DMS 273 treated with DMSO at 0.1 percent for 48 hours (cell line): Measurements from ENCODE around the gene TLR1.
"Not testable (repeated sequence)": the region's sequence is repeated elsewhere in the genome, so short reads cannot be mapped to it uniquely, and the experiment has no call there.

Source experiments
- DNase-seq: peaks from one replicate; lab custom pipeline; 2025; lab: John Stamatoyannopoulos, UW

TLR1 gene

GRCh38 chr4:38774181-38774955, 30.2 kb downstream of the TLR1 start:
- no peak for DNase-seq

DNA sequence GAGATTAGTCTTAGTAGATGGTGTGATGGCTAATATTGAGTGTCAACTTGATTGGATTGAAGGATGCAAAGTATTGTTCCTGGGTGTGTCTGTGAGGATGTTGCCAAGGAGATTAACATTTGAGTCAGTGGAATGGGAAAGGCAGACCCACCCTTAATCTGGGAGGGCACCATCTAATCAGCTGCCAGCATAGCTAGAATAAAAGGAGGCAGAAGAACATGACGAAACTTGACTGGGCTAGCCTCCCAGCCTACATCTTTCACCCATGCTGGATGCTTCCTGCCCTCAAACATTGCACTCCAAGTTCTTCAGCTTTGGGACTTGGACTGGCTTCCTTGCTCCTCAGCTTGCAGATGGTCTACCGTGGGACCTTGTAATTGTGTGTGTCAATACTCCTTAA, 34.3 kb downstream of the TLR1 start:
- DNase-seq: not testable (repeated sequence)

DNA sequence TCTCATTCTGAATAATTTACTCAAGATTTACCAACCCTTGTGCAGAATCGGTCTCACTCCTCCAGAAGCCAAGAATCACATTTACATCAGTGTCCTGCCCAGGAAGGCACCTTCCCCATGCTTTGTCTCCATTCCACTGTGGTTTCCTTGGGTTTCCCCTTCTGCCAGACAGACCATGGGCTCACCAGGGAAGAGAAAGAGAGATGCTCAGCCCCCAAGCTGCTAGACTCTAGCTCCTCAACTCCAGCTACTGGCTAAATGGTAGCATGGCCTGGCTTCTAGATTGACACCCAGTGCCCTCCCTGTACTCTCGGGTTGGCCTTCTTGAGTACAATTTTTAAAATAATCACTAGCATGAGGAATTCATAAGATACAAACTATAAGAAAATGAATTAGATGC, 34.7 kb downstream of the TLR1 start:
- no peak for DNase-seq

DNA sequence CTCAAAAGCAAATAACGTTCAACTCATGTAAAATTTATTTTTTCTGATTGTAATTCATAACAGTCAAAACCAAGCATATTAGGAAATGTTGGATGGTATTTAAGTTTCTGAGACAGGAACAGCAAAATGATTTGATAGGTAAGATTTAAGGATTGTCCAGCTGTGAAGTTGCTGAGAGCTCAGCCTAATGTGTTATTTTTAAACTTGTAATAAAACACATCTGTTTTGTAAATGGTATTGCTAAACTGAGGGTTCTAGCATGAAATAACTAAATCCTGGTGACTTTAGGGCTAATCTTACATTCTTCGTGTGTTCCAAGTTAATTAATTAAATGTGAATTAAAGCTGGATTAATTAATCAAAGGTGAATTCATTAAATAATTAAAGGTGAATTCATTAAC, 35.1 kb downstream of the TLR1 start:
- no peak for DNase-seq

GRCh38 chr4:38768968-38769394, 35.6 kb downstream of the TLR1 start:
- DNase-seq: no peak

- not testable (repeated sequence) for DNase-seq
Observed at GRCh38 chr4:38766940-38767339, 37.7 kb downstream of the TLR1 start.

DNA sequence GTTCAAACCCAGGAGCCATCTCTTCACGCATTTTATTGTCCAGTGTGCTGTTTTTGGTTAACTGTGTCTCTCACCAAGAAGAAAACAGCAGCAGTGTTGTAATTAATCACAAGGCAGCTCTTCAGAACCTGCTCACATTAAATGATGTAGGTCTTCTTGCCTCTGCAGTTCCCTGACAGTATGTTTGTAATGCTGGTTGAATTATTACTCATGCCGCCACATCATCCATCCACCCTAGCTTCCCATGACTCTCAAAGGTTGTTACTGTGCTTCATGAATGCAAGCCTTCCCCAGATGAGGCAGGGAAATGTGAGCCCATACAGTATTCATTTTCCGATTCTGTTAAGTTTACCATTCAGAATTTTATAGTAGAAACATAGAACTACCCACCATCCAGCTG, 39.2 kb downstream of the TLR1 start:
- no peak for DNase-seq

GRCh38 chr4:38764277-38764676, 40.3 kb downstream of the TLR1 start:
- no peak for DNase-seq

DNA sequence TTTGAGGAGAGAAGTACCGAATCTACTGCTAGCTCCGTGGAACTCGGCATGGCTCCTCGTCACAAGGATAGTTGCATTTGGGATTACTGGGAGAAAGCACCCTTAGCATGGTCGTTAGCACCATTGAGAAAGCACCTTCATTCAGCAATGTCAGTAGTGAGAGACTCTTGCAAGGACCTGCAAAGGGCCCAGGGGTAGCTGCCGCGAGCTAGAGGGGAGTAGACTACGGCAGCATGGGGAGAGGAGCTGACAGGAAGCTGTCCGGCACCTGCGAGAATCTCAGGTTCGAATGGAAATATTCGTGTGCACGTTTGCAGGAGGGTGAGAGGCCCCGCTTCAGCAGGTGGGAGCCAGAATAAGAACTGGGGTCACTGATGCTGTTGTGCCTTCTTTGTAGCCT, 42.0 kb downstream of the TLR1 start:
- DNase-seq: no peak

GRCh38 chr4:38759790-38760122, 44.8 kb downstream of the TLR1 start:
- DNase-seq: no peak

DNA sequence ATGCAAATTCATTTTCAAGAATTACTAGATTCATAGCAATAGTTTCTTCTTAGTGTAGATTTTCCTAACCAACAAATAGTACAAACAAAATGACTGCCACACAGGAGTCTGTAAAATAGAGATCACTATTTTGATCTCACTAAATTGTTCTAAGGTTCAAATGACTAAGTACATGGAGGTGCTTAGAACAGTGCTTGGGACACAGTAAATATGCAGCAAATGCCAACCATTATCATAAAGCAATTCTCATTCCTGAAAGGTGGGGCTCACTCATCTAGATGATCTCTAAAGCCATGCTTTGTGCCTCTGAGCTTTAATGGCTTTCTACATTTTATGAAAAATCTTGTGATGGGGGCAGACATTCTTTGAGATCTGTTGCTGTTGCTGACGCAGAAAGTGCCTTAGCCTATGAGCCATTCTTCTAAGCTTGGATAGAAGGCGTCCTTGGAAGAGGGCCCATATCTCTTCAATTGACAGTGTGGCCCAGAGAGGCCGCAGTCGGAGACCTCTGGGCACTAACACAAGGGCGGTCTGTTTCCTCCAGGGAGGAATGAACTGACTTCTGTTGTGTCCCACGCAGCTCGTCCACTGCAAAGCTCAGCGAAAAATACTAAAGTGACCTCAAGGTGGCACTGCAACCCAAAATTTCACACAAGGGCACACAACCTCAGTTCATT, 45.3 kb downstream of the TLR1 start:
- DNase-seq: no peak

GRCh38 chr4:38757945-38758600, 46.5 kb downstream of the TLR1 start:
- DNase-seq: no peak

DNA sequence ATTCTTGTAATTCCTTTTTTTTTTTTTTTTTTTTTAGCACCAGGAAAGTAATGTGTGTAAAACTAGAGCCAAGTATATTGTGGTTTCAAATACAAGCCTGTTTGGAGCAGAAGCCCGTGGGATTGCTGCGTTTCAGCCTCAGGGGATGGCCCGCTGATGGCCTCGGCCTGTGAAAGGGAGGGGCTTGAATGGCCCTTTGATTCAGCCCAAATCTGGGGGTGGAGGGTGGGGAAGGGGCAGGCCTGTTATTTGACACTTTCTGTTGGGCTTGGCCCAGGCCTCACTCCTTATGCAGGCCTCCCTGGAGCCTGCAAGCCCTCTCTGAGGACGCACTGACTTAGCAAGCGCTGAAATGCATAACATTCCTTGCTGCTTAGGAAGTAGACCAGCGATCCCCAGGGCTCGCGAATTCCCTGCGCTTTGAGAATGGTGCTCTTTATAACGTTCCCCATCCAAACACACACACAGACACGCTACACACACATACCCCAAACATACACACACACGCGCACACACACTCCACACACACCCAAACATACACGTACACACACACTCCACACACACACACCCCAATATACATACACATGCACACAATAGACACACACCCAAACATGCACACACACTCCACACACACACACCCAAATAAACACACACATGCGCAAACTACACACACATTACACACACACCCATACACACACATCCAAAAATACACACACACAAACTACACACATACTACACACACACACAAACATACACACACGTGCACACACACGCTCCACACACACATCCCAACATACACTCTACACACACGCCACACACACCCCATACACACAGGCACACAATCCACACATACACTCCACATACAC, 51.4 kb downstream of the TLR1 start:
- DNase-seq: peak; percentile 48

- no peak for DNase-seq
Observed at GRCh38 chr4:38752372-38752940, 52.1 kb downstream of the TLR1 start.

DNA sequence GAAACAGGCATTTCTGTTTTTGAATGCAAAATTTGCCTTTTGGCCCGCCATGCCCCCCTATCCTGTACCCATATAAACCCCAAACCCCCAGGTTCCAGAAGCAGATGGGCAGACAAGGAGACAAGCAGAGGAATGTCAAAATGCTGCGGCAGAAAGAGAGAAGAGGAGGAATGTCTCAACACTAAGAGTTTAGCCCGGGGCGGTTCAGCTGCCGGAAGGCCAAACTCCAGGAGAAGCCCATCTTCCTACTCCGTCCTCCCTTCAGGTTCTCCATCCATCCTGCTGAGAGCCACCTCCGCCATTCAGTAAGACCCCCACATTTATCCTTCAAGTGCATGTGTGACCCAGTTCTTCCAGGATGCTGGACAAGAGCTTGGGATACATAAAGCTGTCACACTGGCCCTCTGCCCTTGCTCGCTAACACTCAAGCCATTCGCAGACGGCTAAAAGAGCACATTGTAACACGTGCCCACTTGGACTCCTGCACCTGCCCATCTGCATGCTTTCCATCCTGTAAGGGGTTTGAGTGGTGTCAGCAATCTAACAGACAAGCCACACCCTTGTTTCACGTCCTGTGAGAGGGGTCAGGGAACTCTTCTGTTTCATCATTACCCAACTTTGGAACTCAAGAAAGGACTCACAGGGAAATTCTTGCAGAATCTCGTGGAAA, 53.1 kb downstream of the TLR1 start:
- no peak for DNase-seq

GRCh38 chr4:38749336-38749735, 55.3 kb downstream of the TLR1 start:
- no peak for DNase-seq

- no peak for DNase-seq
Observed at GRCh38 chr4:38747629-38748028, 57.0 kb downstream of the TLR1 start.
